Activated CD4-positive, alpha-beta T cell treated with anti-CD3 and anti-CD28 coated beads, Interleukin-2, amount 10 ng/mL, durations not matched to agents 7 days and 5 days (primary cell): ENCODE measurements around the gene PDXDC1. TPM values are rescaled to one million over a fixed set of nuclear protein-coding genes. Genes with fewer than 3 reads are reported as not detected.
"Not testable (repeated sequence)": the region's sequence is repeated elsewhere in the genome, so short reads cannot be mapped to it uniquely, and the experiment has no call there.

Experiments
- CTCF ChIA-PET: fragments of 350-600 bp; sonication (Branson Sonifier 250); formaldehyde crosslinking; loops from one replicate; lab custom pipeline; 2021; ENCODE audit warnings: antibody characterized with exemption; lab: Charles Lee
- POLR2A ChIA-PET: fragments of 350-600 bp; sonication (Branson Sonifier 250); formaldehyde crosslinking; loops from one replicate; lab custom pipeline; 2021; ENCODE audit warnings: antibody characterized with exemption; lab: Charles Lee
- DNase-seq: peaks from one replicate; pipeline ENCODE4 v3.0.0-alpha.2; 2020
- H3K27ac Mint-ChIP-seq: one replicate; pipeline ENCODE4 v1.8.0; 2021; ENCODE audit warnings: mild to moderate bottlenecking, moderate library complexity, mixed read lengths
- H3K27me3 Mint-ChIP-seq: one replicate; pipeline ENCODE4 v1.8.0; 2021; ENCODE audit warnings: mixed read lengths
- H3K36me3 Mint-ChIP-seq: one replicate; pipeline ENCODE4 v1.8.0; 2021; ENCODE audit warnings: low read depth, mixed read lengths
- H3K4me1 Mint-ChIP-seq: one replicate; pipeline ENCODE4 v1.8.0; 2021; ENCODE audit warnings: mixed read lengths
- H3K4me3 Mint-ChIP-seq: one replicate; pipeline ENCODE4 v1.8.0; 2021; ENCODE audit warnings: mild to moderate bottlenecking, moderate library complexity, mixed read lengths
- H3K9me3 Mint-ChIP-seq: one replicate; pipeline ENCODE4 v1.8.0; 2021; ENCODE audit warnings: mixed read lengths
- microRNA-seq: library from miRNA; unstranded; fragments of <30 nt; microRNA quantifications from one replicate; pipeline ENCODE4 v1.2.0, GENCODE V29; 2021; ENCODE audit warnings: borderline microRNAs expressed, borderline replicate concordance
- total RNA-seq, 2 experiments: library from RNA; stranded (reverse); gene quantifications; one replicate each; pipeline ENCODE4 v1.2.3, GENCODE V29; 2021

Gene PDXDC1
- total RNA-seq, 2 experiments from 2014 or later, result 49.2 to 53.3 TPM

DNA sequence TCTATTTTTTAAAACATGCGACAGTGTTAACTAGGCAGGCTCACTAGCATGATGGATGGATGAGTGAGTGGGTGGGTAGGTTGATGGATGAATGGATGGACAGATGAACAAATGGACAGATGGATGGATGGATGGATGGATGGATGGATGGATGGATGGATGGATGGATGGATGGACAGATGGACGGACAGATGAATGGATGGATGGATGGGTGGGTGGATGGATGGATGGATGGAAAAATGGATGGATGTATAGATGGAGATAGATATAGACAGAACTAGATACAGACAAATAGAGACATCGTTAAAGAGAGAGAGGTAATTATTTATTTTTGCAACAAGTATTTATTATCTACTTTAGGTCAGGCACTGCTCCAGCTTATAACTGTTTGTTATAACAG lies 205.1 kb downstream of the PDXDC1 start:
- POLR2A ChIA-PET, H3K27me3 Mint-ChIP-seq: not testable (repeated sequence)

GRCh38 chr16:15180946-15181345 lies 206.1 kb downstream of the PDXDC1 start:
- POLR2A ChIA-PET, CTCF ChIA-PET: not testable (repeated sequence)

More for the DNA sequence above, 205.1 kb downstream of the PDXDC1 start:
- CTCF ChIA-PET, H3K9me3 Mint-ChIP-seq, H3K36me3 Mint-ChIP-seq, DNase-seq, H3K27ac Mint-ChIP-seq, H3K4me1 Mint-ChIP-seq, H3K4me3 Mint-ChIP-seq: not testable (repeated sequence)

GRCh38 chr16:15184000-15184399 lies 209.2 kb downstream of the PDXDC1 start:
- POLR2A ChIA-PET, DNase-seq, H3K9me3 Mint-ChIP-seq, H3K36me3 Mint-ChIP-seq, H3K27me3 Mint-ChIP-seq, H3K4me3 Mint-ChIP-seq, H3K27ac Mint-ChIP-seq, CTCF ChIA-PET, H3K4me1 Mint-ChIP-seq: not testable (repeated sequence)

More at GRCh38 chr16:15180946-15181345, 206.1 kb downstream of the PDXDC1 start:
- not testable (repeated sequence) for H3K9me3 Mint-ChIP-seq, DNase-seq, H3K4me3 Mint-ChIP-seq, H3K36me3 Mint-ChIP-seq, H3K27me3 Mint-ChIP-seq, H3K27ac Mint-ChIP-seq, H3K4me1 Mint-ChIP-seq

Small RNA genes within 50 kb of the gene (microRNA-seq; reads per million reads assigned to microRNA genes)
- gene MIR1972-1 (not detected), gene MIR3180-4 (not detected), gene MIR6511A1 (not detected), gene MIR6511B2 (not detected), gene MIR6770-1 (not detected)

Other genes with a start within 250 kb of the PDXDC1 start
- 1 to 10 TPM; 2.0 to 3.2 TPM for gene NPIPA2, start 232.5 kb upstream of the PDXDC1 start, total RNA-seq
- gene NOMO1, start 141.3 kb upstream of the PDXDC1 start, total RNA-seq, result 10 to 100 TPM; 44.1 to 54.9 TPM
- 100 to 1,000 TPM; 104 to 112 TPM for gene NPIPA1, start 37.6 kb upstream of the PDXDC1 start, total RNA-seq
- gene NTAN1, start 81.0 kb downstream of the PDXDC1 start, total RNA-seq, result 10 to 100 TPM; 50.0 to 57.2 TPM
- 10 to 100 TPM; 27.4 to 27.9 TPM for gene RRN3, start 119.2 kb downstream of the PDXDC1 start, total RNA-seq